Fibroblast of lung (primary cell): ENCODE measurements around the gene PKIG. TPM values are rescaled to one million over a fixed set of nuclear protein-coding genes. Genes with fewer than 3 reads are reported as not detected.

ENCODE experiments used
- DNase-seq, 2 donors: peaks; one replicate each; pipeline versions ENCODE4 v3.0.0 to v3.0.0-alpha.2; 2010; ENCODE audit warnings: low read depth in 2 of 2
- H2AFZ ChIP-seq: 2 replicates; pipeline ENCODE4 v1.5.1; 2012; ENCODE audit warnings: low read length, control low read depth, inconsistent platforms
- H3K27ac ChIP-seq: 2 replicates; pipeline ENCODE4 v1.5.1; 2011; ENCODE audit warnings: low read length, control low read depth; ENCODE audit not compliant: insufficient read depth
- H3K27me3 ChIP-seq: 2 replicates; pipeline ENCODE4 v1.5.1; 2011; ENCODE audit warnings: mild to moderate bottlenecking, low read length; ENCODE audit not compliant: control insufficient read depth, insufficient read depth
- H3K36me3 ChIP-seq: 2 replicates; pipeline ENCODE4 v1.5.1; 2011; ENCODE audit warnings: low read length; ENCODE audit not compliant: control insufficient read depth, insufficient read depth
- H3K4me1 ChIP-seq: 2 replicates; pipeline ENCODE4 v1.5.1; 2011; ENCODE audit warnings: low read length; ENCODE audit not compliant: control insufficient read depth, insufficient read depth; ENCODE audit errors: extremely low read depth
- H3K4me2 ChIP-seq: 2 replicates; pipeline ENCODE4 v1.5.1; 2011; ENCODE audit warnings: low read length, control low read depth; ENCODE audit not compliant: insufficient read depth; ENCODE audit errors: extremely low read depth
- H3K4me3 ChIP-seq, 4 experiments: fragments of 200-600 bp in 1 of 4; sonication (generic) in 1 of 4; replicated peaks in 1 of 4; 2 replicates each; pipeline ENCODE4 v1.5.1; 2011 to 2016; ENCODE audit warnings: low read length in 4 of 4, low read depth in 3 of 4, mild to moderate bottlenecking in 3 of 4, control low read depth in 2 of 4, inconsistent platforms in 1 of 4, mixed read lengths in 1 of 4; ENCODE audit not compliant: insufficient read depth in 1 of 4; ENCODE audit errors: control extremely low read depth in 1 of 4
- H3K79me2 ChIP-seq: 2 replicates; pipeline ENCODE4 v1.5.1; 2012; ENCODE audit warnings: mild to moderate bottlenecking, low read length, inconsistent platforms; ENCODE audit not compliant: control insufficient read depth, insufficient read depth
- H3K9ac ChIP-seq: 2 replicates; pipeline ENCODE4 v1.5.1; 2011; ENCODE audit warnings: mild to moderate bottlenecking, low read length, control low read depth; ENCODE audit not compliant: insufficient read depth
- H3K9me3 ChIP-seq: 2 replicates; pipeline ENCODE4 v1.5.1; 2012; ENCODE audit warnings: low read depth, low read length; ENCODE audit not compliant: control insufficient read depth, insufficient read depth
- H4K20me1 ChIP-seq: 2 replicates; pipeline ENCODE4 v1.5.1; 2011; ENCODE audit warnings: low read length; ENCODE audit not compliant: control insufficient read depth, insufficient read depth; ENCODE audit errors: extremely low read depth
- CTCF ChIP-seq, 2 donors: IDR thresholded peaks in 1 of 2; conservative IDR thresholded peaks in 1 of 2; 1 replicate in 1 of 2; 2 replicates in 1 of 2; pipeline ENCODE4 v1.5.1; 2011 to 2012; ENCODE audit warnings: low read length in 2 of 2, control low read depth in 1 of 2, inconsistent platforms in 1 of 2, low read depth in 1 of 2, mild to moderate bottlenecking in 1 of 2
- EZH2 ChIP-seq: IDR thresholded peaks from 2 replicates; pipeline ENCODE4 v1.5.1; 2012; ENCODE audit warnings: low read length, control low read depth, mild to moderate bottlenecking; ENCODE audit errors: missing control alignments
- polyA plus RNA-seq, 2 donors: library from polyadenylated mRNA; depleted of rRNA in 1 of 2; stranded (reverse) in 1 of 2; unstranded in 1 of 2; fragments of >200 nt; gene quantifications; 2 replicates each; pipeline ENCODE4 v1.2.1, GENCODE V29; 2011 to 2012; ENCODE audit warnings: missing spikeins in 1 of 2
- total RNA-seq: library from RNA; depleted of rRNA; stranded (reverse); fragments of >200 nt; gene quantifications from 2 replicates; pipeline ENCODE4 v1.2.1, GENCODE V29; 2014

The PKIG gene
- total and polyA plus RNA-seq, 2 donors (not counting 1 experiment from before 2014, with no cell fraction given), result 192 to 234 TPM

GRCh38 chr20:44664131-44664530 lies 81.8 kb downstream of the PKIG start:
- peaks cover 14% of the 10 kb centered on the region for H3K27me3 ChIP-seq
- H4K20me1 ChIP-seq, result no peaks in the 10 kb centered on the region
- H2AFZ ChIP-seq, result no peak overlapping the region
- no peak overlapping the region for H3K4me2 ChIP-seq
- H3K4me3 ChIP-seq, result no peak overlapping the region
- no peaks in the 10 kb centered on the region for H3K9me3 ChIP-seq
- no peaks in the 10 kb centered on the region for H3K4me1 ChIP-seq
- H3K9ac ChIP-seq, result no peak overlapping the region
- TF ChIP-seq EZH2 (no peak), CTCF (conservative IDR thresholded peaks at IDR 0.05 in 1 of 2, IDR thresholded peaks at IDR 0.05 in 1 of 2; ENCODE audit: low read depth in 1 of 2, low read length in 2 of 2) (no peak)
- H3K36me3 ChIP-seq, result no peaks in the 10 kb centered on the region
- no peak overlapping the region for H3K27ac ChIP-seq
- no peaks in the 10 kb centered on the region for H3K79me2 ChIP-seq
- no peak for DNase-seq

- Histone ChIP-seq H3K9me3 (no peaks in the 10 kb centered on the region), H3K4me2 (no peak overlapping the region), H3K4me1 (no peaks in the 10 kb centered on the region), H3K27ac (no peak overlapping the region), H3K4me3 (no peak overlapping the region), H3K79me2 (no peaks in the 10 kb centered on the region), H3K27me3 (peaks cover 10% of the 10 kb centered on the region), H3K9ac (no peak overlapping the region), H3K36me3 (no peaks in the 10 kb centered on the region), H2AFZ (no peak overlapping the region), H4K20me1 (no peaks in the 10 kb centered on the region)
- no peak for DNase-seq
- no peak for TF ChIP-seq CTCF (conservative IDR thresholded peaks at IDR 0.05 in 1 of 2, IDR thresholded peaks at IDR 0.05 in 1 of 2; ENCODE audit: low read depth in 1 of 2, low read length in 2 of 2)
- TF ChIP-seq EZH2, result no peak
These were observed 83.7 kb downstream of the PKIG start for GRCh38 chr20:44666066-44666465.

Other genes with a start within 250 kb of the PKIG start
- gene R3HDML, start 245.5 kb upstream of the PKIG start, total RNA-seq, result not detected in 2 replicates
- gene R3HDML, start 245.5 kb upstream of the PKIG start, polyA plus RNA-seq, result not detected in 2 replicates
- gene HNF4A, start 226.9 kb upstream of the PKIG start, total RNA-seq, result not detected in 2 replicates
- not detected in 2 replicates for gene HNF4A, start 226.9 kb upstream of the PKIG start, polyA plus RNA-seq
- gene TTPAL, start 106.7 kb upstream of the PKIG start, total RNA-seq, result 10.3 and 12.6 TPM in 2 replicates
- gene TTPAL, start 106.7 kb upstream of the PKIG start, polyA plus RNA-seq, result 11.9 and 12.3 TPM in 2 replicates
- 107 and 120 TPM in 2 replicates for gene SERINC3, start 60.5 kb upstream of the PKIG start, total RNA-seq
- 194 and 238 TPM in 2 replicates for gene SERINC3, start 60.5 kb upstream of the PKIG start, polyA plus RNA-seq
- gene ADA, start 69.1 kb downstream of the PKIG start, total RNA-seq, result 5.4 and 6.9 TPM in 2 replicates
- 3.8 and 21.9 TPM in 2 replicates for gene ADA, start 69.1 kb downstream of the PKIG start, polyA plus RNA-seq
- gene CCN5, start 132.8 kb downstream of the PKIG start, total RNA-seq, result 21.1 and 31.4 TPM in 2 replicates
- 1.6 and 122 TPM in 2 replicates for gene CCN5, start 132.8 kb downstream of the PKIG start, polyA plus RNA-seq
- gene KCNK15, start 163.3 kb downstream of the PKIG start, total RNA-seq, result 1.8 and 4.1 TPM in 2 replicates
- gene KCNK15, start 163.3 kb downstream of the PKIG start, polyA plus RNA-seq, result 0.03 and 2.2 TPM in 2 replicates
- under 0.01 TPM in 2 replicates for gene RIMS4, start 228.0 kb downstream of the PKIG start, total RNA-seq
- gene RIMS4, start 228.0 kb downstream of the PKIG start, polyA plus RNA-seq, result 0.03 TPM in 1 of 2 replicates, not detected in the other